Adrenal gland (tissue), 12 donors: Measurements from ENCODE around the gene PRM2. TPM values are rescaled to one million over a fixed set of nuclear protein-coding genes. Genes with fewer than 3 reads are reported as not detected.

Experiments
- DNase-seq, 7 donors: peaks; one replicate each; pipeline ENCODE4 v3.0.0-alpha.2; 2019 to 2020
- H3K27ac ChIP-seq, 5 donors: fragments of 200-600 bp; sonication (generic) in 4 of 5; 1 replicate in 3 of 5; 2 replicates in 2 of 5; pipeline versions ENCODE4 v1.5.1 to v1.8.0; 2016 to 2020; ENCODE audit warnings: mild to moderate bottlenecking in 1 of 5
- H3K27me3 ChIP-seq: fragments of 200-600 bp; 2 replicates; pipeline ENCODE4 v1.8.0; 2021
- H3K36me3 ChIP-seq, 2 donors: fragments of 200-600 bp; replicated peaks in 1 of 2; 1 replicate in 1 of 2; 2 replicates in 1 of 2; pipeline versions ENCODE4 v1.5.1 to v1.8.0; 2018 to 2022
- H3K4me1 ChIP-seq, 2 donors: fragments of 200-600 bp; replicated peaks in 1 of 2; 1 replicate in 1 of 2; 2 replicates in 1 of 2; pipeline versions ENCODE4 v1.5.1 to v1.8.0; 2018 to 2021
- H3K4me3 ChIP-seq, 4 donors: fragments of 200-600 bp; sonication (generic) in 3 of 4; one replicate each; pipeline ENCODE4 v1.5.1; 2016 to 2018
- H3K9me3 ChIP-seq, 3 donors: fragments of 200-600 bp; sonication (generic) in 1 of 3; replicated peaks in 1 of 3; 1 replicate in 2 of 3; 2 replicates in 1 of 3; pipeline versions ENCODE4 v1.5.1 to v1.8.0; 2016 to 2021
- CTCF ChIP-seq, 6 experiments: fragments of 450-650 bp in 4 of 6; fragments of 200-600 bp in 2 of 6; sonication (generic) in 1 of 6; IDR thresholded peaks; 1 replicate in 5 of 6; 2 replicates in 1 of 6; pipeline versions ENCODE4 v1.5.1 to v1.8.0; 2016 to 2021; ENCODE audit warnings: antibody characterized with exemption in 6 of 6, mild to moderate bottlenecking in 2 of 6, moderate library complexity in 1 of 6
- POLR2A ChIP-seq, 2 donors: fragments of 450-650 bp; IDR thresholded peaks; one replicate each; pipeline ENCODE4 v1.6.1; 2017; ENCODE audit warnings: antibody characterized with exemption in 2 of 2, mild to moderate bottlenecking in 2 of 2, moderate library complexity in 1 of 2
- WGBS, 4 donors: extraction: QIAGEN DNeasy Blood & Tissue Kit in 2 of 4; methylation state at CpG; one replicate each; pipeline versions ENCODE4 v1.1.5 to v1.1.7; 2013 to 2017; 5-methylcytosine and 5-hydroxymethylcytosine counted together
- intact Hi-C, 2 donors: fragments of 100-400 bp; cut with DNase I; formaldehyde crosslinking; loops; one replicate each; pipeline versions ENCODE4 v1.14.1 to v1.15.0; 2022 to 2023
- polyA plus RNA-seq, 3 donors: library from polyadenylated mRNA; stranded (reverse); fragments of 200-250 nt in 2 of 3; fragments of 350-450 nt in 1 of 3; fragmentation: Illumina TruSeq in 1 of 3; extraction: RNeasy Lipid Tissue Mini Kit (QIAGEN cat#74804) in 1 of 3; gene quantifications; one replicate each; pipeline ENCODE4 v1.2.3, GENCODE V29; 2013 to 2014
- total RNA-seq, 9 donors: library from RNA; depleted of rRNA in 4 of 9; stranded (reverse); fragments of >200 nt in 4 of 9; fragments of 120-200 nt in 1 of 9; fragmentation: NEBNext Ultra II Directional in 1 of 9; extraction: Animal tissue kit (Norgen Biotek cat#: 25700) in 1 of 9; gene quantifications; one replicate each; pipeline versions ENCODE4 v1.1.0 to v1.2.4, GENCODE V29; 2013 to 2023
- donor health status: healthy with polysubstance abuse.
- donor health status: Bipolar disorder and iron deficiency.
- donor health status: DM: yes; HTN: yes; CAD: no.
- donor health status: DM: no; HTN: no; CAD: no.
- donor health status: DM: no; HTN: no; CAD: no.
- donor health status: DM: yes; HTN: yes; CAD: no.

PRM2 gene
- total and polyA plus RNA-seq, 12 donors, result not detected

GRCh38 chr16:11312718-11313492 is 36.6 kb upstream of the PRM2 start:
- H3K9me3 ChIP-seq, result no peaks in the 10 kb centered on the region
- H3K27ac ChIP-seq, result no peak overlapping the region
- H3K4me1 ChIP-seq, result peaks cover 0 to 6% of the 10 kb centered on the region in 2 donors
- intact Hi-C loops, result no loop called here
- no peaks in the 10 kb centered on the region for H3K27me3 ChIP-seq
- TF ChIP-seq POLR2A (IDR thresholded peaks at IDR 0.05) (no peak), CTCF (IDR thresholded peaks at IDR 0.05) (no peak)
- DNase-seq, result no peak
- H3K36me3 ChIP-seq, result no peaks in the 10 kb centered on the region
- WGBS, 4 donors, result 59 to 67% (median 65%) methylated on average over 6 to 8 of the region's 8 CpGs
- no peak overlapping the region for H3K4me3 ChIP-seq

- no peak for DNase-seq
- Histone ChIP-seq H3K4me1 (peaks cover 0 to 6% of the 10 kb centered on the region in 2 donors), H3K36me3 (no peaks in the 10 kb centered on the region), H3K27ac (no peak overlapping the region), H3K9me3 (no peaks in the 10 kb centered on the region), H3K4me3 (no peak overlapping the region), H3K27me3 (no peaks in the 10 kb centered on the region)
- intact Hi-C loops, result no loop called here
- 57 to 70% (median 66%) methylated on average over 10 of the region's 10 CpGs for WGBS, 4 donors
- TF ChIP-seq CTCF (IDR thresholded peaks at IDR 0.05) (no peak), POLR2A (IDR thresholded peaks at IDR 0.05) (no peak)
Measured at GRCh38 chr16:11310997-11311561, 34.8 kb upstream of the PRM2 start.

- TF ChIP-seq POLR2A (IDR thresholded peaks at IDR 0.05) (no peak), CTCF (IDR thresholded peaks at IDR 0.05) (no peak)
- 86 to 91% (median 88%) methylated on average over 3 of the region's 3 CpGs for WGBS, 4 donors
Measured at GRCh38 chr16:11310634-11310977, 34.3 kb upstream of the PRM2 start.

GRCh38 chr16:11309895-11310633 is 33.8 kb upstream of the PRM2 start:
- Histone ChIP-seq H3K27ac (no peak overlapping the region), H3K4me1 (peaks cover 0 to 6% of the 10 kb centered on the region in 2 donors), H3K4me3 (no peak overlapping the region), H3K9me3 (no peaks in the 10 kb centered on the region), H3K27me3 (no peaks in the 10 kb centered on the region), H3K36me3 (no peaks in the 10 kb centered on the region)
- 44 to 51% (median 49%) methylated on average over 9 of the region's 9 CpGs for WGBS, 4 donors
- DNase-seq, result peak in 1 of 7 donors; percentile 49
- TF ChIP-seq POLR2A (IDR thresholded peaks at IDR 0.05) (no peak), CTCF (IDR thresholded peaks at IDR 0.05) (no peak)
- intact Hi-C loops, result no loop called here

More at GRCh38 chr16:11310634-11310977, 34.3 kb upstream of the PRM2 start:
- Histone ChIP-seq H3K4me3 (no peak overlapping the region), H3K9me3 (no peaks in the 10 kb centered on the region), H3K36me3 (no peaks in the 10 kb centered on the region), H3K27ac (no peak overlapping the region), H3K4me1 (peaks cover 0 to 6% of the 10 kb centered on the region in 2 donors), H3K27me3 (no peaks in the 10 kb centered on the region)
- DNase-seq, result no peak
- intact Hi-C loops, result no loop called here
